ENCODE measurements around the gene IGSF11. TPM values are rescaled to one million over a fixed set of nuclear protein-coding genes. Genes with fewer than 3 reads are reported as not detected.

The IGSF11 gene
- total and polyA plus RNA-seq, 4 donors = 0.02 to 0.17 TPM; not detected in 2

DNA sequence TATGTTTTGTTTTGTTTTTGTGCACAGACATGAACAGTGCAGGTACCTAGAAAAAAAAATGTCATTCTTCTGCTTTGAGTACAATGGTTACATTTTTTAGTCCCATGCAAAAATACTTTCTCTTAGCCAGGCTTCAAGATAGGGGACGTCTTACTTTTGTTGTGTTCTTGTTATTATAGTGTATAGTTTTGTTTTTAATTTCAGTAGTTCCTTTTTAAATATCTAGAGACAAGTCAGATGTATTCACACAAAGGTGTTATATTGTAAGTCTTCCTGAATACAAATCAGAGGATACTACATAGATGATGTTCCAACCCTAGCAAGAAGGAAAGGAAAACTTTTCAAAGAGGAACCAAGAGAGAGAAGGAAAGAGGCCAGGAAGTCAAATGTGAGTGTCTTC, 28.8 kb upstream of the IGSF11 start:
- H3K4me3 ChIP-seq (ENCODE audit: low read depth in 1 of 3, low read length in 3 of 3) = no peak overlapping the region
- H3K9ac ChIP-seq (ENCODE audit: low read depth in 1 of 2, low read length in 2 of 2) = no peak overlapping the region
- WGBS = 27% methylated on average over 1 of the region's 1 CpG
- TF ChIP-seq JUND (IDR thresholded peaks at IDR 0.05) (no peak), NR2F2 (IDR thresholded peaks at IDR 0.05) (no peak)
- TF ChIP-seq, protein P1, sequence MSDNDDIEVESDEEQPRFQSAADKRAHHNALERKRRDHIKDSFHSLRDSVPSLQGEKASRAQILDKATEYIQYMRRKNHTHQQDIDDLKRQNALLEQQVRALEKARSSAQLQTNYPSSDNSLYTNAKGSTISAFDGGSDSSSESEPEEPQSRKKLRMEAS (IDR thresholded peaks at IDR 0.05) = no peak
- TF ChIP-seq, protein P2, sequence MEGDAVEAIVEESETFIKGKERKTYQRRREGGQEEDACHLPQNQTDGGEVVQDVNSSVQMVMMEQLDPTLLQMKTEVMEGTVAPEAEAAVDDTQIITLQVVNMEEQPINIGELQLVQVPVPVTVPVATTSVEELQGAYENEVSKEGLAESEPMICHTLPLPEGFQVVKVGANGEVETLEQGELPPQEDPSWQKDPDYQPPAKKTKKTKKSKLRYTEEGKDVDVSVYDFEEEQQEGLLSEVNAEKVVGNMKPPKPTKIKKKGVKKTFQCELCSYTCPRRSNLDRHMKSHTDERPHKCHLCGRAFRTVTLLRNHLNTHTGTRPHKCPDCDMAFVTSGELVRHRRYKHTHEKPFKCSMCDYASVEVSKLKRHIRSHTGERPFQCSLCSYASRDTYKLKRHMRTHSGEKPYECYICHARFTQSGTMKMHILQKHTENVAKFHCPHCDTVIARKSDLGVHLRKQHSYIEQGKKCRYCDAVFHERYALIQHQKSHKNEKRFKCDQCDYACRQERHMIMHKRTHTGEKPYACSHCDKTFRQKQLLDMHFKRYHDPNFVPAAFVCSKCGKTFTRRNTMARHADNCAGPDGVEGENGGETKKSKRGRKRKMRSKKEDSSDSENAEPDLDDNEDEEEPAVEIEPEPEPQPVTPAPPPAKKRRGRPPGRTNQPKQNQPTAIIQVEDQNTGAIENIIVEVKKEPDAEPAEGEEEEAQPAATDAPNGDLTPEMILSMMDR (IDR thresholded peaks at IDR 0.05; ENCODE audit: low read depth, low read length, missing input control) = no peak
- H3K27ac ChIP-seq (ENCODE audit: low read depth in 1 of 2, low read length in 2 of 2) = no peak overlapping the region
- DNase-seq (ENCODE audit: low spot score) = no peak
- no peaks in the 10 kb centered on the region for H3K9me3 ChIP-seq (ENCODE audit: control insufficient read depth in 4 of 4, low read length in 3 of 4)
- H3K4me1 ChIP-seq (ENCODE audit: control insufficient read depth in 4 of 4, insufficient read depth in 4 of 4, low read length in 3 of 4) = no peaks in the 10 kb centered on the region
- H3K27me3 ChIP-seq (ENCODE audit: control insufficient read depth in 4 of 4, insufficient read depth in 4 of 4, low read length in 3 of 4) = peaks cover 0 to 5% (median 0%) of the 10 kb centered on the region in 4 donors
- H3K36me3 ChIP-seq (ENCODE audit: control insufficient read depth in 4 of 4, insufficient read depth in 3 of 4, low read depth in 1 of 4, low read length in 3 of 4) = no peaks in the 10 kb centered on the region

DNA sequence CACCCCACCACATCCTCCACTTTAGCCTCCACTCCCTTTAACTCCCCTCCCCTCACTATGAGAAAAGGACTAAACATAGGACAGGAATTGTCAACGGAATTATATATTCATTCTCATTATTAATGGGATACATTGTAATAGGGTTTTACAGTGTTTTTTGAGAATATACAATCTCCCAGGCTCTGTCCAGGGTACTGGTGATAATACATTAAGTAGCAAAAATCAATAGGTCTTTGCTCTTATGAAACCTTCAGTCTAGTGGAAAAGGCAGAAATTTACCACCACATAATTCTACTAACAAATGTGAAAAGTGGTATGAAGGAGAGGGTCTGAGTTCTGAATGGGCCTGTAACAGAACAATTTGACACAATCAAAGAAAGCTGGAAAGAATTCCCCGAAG, 28.2 kb upstream of the IGSF11 start:
- H3K27me3 ChIP-seq (ENCODE audit: control insufficient read depth in 4 of 4, insufficient read depth in 4 of 4, low read length in 3 of 4) = peaks cover 0 to 5% (median 0%) of the 10 kb centered on the region in 4 donors
- no peak for DNase-seq (ENCODE audit: low spot score)
- H3K4me3 ChIP-seq (ENCODE audit: low read depth in 1 of 3, low read length in 3 of 3) = no peak overlapping the region
- H3K9me3 ChIP-seq (ENCODE audit: control insufficient read depth in 4 of 4, low read length in 3 of 4) = no peaks in the 10 kb centered on the region
- H3K9ac ChIP-seq (ENCODE audit: low read depth in 1 of 2, low read length in 2 of 2) = no peak overlapping the region
- no peak overlapping the region for H3K27ac ChIP-seq (ENCODE audit: low read depth in 1 of 2, low read length in 2 of 2)
- TF ChIP-seq SP1 (IDR thresholded peaks at IDR 0.05) (no peak), GABPA (IDR thresholded peaks at IDR 0.05 in 1 of 2, conservative IDR thresholded peaks at IDR 0.05 in 1 of 2) (no peak), RXRA (IDR thresholded peaks at IDR 0.05) (no peak), FOXA1 (IDR thresholded peaks at IDR 0.05) (no peak), EGR1 (IDR thresholded peaks at IDR 0.05; ENCODE audit: low read depth in 2 of 2) (no peak), FOXA2 (IDR thresholded peaks at IDR 0.05) (no peak), HNF4G (IDR thresholded peaks at IDR 0.05) (no peak), TAF1 (conservative IDR thresholded peaks at IDR 0.05) (no peak), JUND (IDR thresholded peaks at IDR 0.05) (no peak), RAD21 (IDR thresholded peaks at IDR 0.05) (no peak), NR2F2 (IDR thresholded peaks at IDR 0.05) (no peak), YY1 (IDR thresholded peaks at IDR 0.05) (no peak), HNF4A (conservative IDR thresholded peaks at IDR 0.05) (no peak)
- TF ChIP-seq, protein P2 (IDR thresholded peaks at IDR 0.05; ENCODE audit: low read depth, low read length, missing input control) = no peak
- TF ChIP-seq, protein P3, sequence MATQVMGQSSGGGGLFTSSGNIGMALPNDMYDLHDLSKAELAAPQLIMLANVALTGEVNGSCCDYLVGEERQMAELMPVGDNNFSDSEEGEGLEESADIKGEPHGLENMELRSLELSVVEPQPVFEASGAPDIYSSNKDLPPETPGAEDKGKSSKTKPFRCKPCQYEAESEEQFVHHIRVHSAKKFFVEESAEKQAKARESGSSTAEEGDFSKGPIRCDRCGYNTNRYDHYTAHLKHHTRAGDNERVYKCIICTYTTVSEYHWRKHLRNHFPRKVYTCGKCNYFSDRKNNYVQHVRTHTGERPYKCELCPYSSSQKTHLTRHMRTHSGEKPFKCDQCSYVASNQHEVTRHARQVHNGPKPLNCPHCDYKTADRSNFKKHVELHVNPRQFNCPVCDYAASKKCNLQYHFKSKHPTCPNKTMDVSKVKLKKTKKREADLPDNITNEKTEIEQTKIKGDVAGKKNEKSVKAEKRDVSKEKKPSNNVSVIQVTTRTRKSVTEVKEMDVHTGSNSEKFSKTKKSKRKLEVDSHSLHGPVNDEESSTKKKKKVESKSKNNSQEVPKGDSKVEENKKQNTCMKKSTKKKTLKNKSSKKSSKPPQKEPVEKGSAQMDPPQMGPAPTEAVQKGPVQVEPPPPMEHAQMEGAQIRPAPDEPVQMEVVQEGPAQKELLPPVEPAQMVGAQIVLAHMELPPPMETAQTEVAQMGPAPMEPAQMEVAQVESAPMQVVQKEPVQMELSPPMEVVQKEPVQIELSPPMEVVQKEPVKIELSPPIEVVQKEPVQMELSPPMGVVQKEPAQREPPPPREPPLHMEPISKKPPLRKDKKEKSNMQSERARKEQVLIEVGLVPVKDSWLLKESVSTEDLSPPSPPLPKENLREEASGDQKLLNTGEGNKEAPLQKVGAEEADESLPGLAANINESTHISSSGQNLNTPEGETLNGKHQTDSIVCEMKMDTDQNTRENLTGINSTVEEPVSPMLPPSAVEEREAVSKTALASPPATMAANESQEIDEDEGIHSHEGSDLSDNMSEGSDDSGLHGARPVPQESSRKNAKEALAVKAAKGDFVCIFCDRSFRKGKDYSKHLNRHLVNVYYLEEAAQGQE (IDR thresholded peaks at IDR 0.05) = no peak
- TF ChIP-seq, protein P4, sequence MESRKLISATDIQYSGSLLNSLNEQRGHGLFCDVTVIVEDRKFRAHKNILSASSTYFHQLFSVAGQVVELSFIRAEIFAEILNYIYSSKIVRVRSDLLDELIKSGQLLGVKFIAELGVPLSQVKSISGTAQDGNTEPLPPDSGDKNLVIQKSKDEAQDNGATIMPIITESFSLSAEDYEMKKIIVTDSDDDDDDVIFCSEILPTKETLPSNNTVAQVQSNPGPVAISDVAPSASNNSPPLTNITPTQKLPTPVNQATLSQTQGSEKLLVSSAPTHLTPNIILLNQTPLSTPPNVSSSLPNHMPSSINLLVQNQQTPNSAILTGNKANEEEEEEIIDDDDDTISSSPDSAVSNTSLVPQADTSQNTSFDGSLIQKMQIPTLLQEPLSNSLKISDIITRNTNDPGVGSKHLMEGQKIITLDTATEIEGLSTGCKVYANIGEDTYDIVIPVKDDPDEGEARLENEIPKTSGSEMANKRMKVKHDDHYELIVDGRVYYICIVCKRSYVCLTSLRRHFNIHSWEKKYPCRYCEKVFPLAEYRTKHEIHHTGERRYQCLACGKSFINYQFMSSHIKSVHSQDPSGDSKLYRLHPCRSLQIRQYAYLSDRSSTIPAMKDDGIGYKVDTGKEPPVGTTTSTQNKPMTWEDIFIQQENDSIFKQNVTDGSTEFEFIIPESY (IDR thresholded peaks at IDR 0.05) = no peak
- TF ChIP-seq, protein P1 (IDR thresholded peaks at IDR 0.05) = no peak
- TF ChIP-seq, protein P5, sequence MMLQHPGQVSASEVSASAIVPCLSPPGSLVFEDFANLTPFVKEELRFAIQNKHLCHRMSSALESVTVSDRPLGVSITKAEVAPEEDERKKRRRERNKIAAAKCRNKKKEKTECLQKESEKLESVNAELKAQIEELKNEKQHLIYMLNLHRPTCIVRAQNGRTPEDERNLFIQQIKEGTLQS (IDR thresholded peaks at IDR 0.05) = no peak
- no peaks in the 10 kb centered on the region for H3K36me3 ChIP-seq (ENCODE audit: control insufficient read depth in 4 of 4, insufficient read depth in 3 of 4, low read depth in 1 of 4, low read length in 3 of 4)
- WGBS = 75% methylated on average over 2 of the region's 2 CpGs
- no peaks in the 10 kb centered on the region for H3K4me1 ChIP-seq (ENCODE audit: control insufficient read depth in 4 of 4, insufficient read depth in 4 of 4, low read length in 3 of 4)
